ENCODE results near the gene PTPN7.
"Not testable (repeated sequence)": the region's sequence is repeated elsewhere in the genome, so short reads cannot be mapped to it uniquely, and the experiment has no call there.

PTPN7 gene

DNA sequence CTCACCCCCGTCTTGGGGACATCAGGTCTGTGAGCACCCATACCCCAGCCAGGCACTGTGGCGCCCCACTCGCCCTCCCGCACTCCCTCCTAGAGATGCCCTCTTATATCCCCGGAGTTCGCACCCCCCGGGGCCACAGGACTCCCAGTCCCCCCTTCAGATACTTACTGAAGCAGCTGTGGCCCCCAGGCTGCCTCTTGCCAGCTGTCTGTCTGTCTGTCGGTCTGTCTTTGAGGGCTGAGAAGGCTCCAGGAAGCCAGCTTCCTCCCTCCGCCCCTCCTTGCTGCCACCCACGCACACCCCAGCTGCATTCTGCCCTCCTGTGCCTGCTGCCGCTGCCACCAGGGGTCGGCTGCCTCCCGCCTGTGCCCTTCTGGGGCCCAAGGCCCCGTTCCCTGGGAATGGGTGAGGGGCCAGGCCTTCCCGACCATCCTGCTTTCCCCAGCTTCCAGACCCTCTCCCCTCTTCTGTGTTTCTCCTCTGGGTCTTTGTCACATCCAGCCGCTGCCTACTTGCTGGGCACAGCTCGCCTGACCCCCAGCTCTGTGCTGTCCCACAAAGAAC lies at the start of gene PTPN7:
Gene PTPN7 (minus strand): TSS at position 226 of the 564 bp plus-strand sequence. CDS start 1,200 bp downstream, outside the sequence.
- DNase-seq (ENCODE audit: low read depth) = peak; percentile 71

DNA sequence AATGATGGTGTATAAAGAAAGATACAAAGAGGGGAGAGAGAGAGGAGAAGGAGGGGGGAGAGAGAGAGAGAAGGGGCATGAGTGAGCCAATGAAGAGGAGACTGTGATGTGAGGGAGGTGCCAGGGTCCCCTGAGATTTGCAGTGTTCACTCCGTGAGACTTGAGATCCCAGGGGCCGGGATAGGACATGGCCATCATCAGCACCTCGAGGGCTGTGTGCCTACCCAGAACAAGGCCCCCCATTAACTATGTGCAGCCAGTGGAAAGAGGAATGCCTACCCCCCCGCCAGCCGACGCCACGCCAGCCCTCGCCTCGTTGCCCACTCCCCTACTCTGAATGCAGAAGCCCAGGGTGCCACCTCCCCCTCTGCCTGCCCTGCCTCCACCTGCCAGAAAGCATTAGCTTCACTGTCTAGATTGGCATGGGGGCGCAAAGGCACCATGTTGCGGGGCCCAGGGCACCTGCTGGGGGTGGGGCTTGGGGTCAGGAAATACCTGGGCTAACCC lies 48.0 kb upstream of the PTPN7 start:
- no peak for DNase-seq (ENCODE audit: low read depth)

DNA sequence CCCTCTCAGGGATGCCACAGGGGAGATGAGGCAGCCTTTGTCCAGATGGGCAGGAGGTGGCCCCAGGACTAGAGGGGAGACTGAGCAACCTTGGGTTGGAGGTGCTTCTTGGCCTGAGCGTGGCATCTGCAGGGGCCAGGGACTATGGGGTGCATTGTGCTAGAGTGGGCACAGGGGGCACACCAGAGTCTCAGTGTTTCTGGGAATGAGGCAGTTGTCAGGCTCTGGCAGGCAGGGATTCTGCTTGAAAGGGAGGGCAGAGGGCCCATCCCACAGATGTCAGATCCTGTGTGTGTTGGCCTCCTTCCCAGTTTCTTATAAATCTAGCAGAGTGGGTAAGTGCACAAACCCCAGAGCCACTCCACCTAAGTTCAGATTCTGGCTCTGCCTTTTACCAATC lies 46.9 kb upstream of the PTPN7 start:
- no peak for DNase-seq (ENCODE audit: low read depth)

DNA sequence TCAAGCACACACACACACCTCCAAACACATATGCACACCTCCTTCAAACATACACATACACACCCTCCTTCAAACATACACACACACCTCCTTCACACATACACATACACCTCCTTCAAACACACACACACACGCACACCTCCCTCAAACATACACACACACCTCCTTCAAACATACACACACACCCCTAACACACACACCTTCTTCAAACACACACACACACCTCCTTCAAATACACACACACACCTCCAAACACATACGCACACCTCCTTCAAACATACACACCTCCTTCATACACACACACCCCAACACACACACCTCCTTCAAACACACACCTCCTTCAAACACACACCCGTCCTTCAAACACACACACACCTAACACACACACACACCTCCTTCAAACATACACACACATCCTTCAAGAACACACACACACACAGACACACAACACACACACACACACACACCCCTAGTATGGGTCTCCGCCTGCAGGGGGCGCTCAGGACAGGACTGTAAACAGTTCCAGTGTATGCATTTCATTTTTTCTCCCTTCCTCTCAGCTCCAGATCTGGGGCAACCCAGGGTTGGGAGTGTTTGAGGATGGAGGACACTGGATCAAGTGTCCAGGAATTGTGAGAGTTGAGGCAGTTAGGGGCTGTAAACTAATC lies 45.3 kb upstream of the PTPN7 start:
- no peak for DNase-seq (ENCODE audit: low read depth)

DNA sequence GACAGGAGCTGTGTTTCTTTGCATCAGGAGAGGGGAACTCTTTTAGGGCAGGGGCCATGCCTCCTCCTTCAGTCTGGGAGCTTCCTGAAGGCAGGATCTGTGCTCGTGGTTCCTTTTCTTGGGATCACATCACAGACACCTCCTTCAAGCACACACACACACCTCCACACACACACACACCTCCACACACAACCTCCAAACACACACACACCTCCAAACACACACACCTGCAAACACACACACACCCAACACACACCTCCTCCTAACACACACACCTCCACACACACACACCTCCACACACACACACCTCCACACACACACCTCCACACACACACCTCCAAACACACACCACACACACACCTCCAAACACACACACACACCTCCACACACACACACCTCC lies 43.7 kb upstream of the PTPN7 start:
- no peak for DNase-seq (ENCODE audit: low read depth)

DNA sequence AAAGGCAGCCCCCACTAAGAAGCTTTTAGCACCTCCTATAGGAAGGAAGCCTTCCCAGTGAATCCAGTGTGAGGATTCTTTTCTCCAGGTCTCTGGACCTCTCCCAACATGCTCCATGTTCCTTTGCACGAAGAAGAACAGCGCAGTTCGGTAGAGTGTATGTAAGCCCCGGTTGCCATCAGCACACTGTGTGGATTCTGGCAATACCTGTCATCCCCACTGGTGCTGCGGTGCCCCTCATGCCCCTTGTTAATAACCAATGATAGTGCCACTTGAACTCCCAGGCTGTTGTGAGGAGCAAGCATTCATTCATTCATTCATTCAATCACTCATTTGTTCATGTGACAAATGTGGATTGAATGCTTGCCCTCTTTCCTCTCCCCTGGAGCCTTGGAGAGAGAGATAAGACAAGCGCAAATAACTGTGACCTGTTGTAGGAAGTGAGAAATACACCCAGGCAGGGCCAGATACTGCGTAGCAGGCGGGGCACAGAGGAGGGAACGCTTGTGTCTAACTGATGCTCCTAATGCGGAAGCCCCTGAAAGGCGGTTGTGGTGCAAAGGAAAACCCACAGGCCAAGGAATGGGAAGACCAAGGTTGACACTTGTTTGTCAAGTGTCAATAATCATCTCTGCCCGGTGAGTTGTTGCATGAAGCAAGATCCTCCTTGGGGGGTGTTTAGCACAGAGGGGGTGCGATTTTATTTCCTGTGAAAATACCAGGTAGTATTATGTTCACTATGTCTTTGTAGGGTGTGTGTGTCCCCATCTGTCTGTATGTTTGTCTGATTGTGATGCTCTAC lies 43.0 kb upstream of the PTPN7 start:
- no peak for DNase-seq (ENCODE audit: low read depth)

DNA sequence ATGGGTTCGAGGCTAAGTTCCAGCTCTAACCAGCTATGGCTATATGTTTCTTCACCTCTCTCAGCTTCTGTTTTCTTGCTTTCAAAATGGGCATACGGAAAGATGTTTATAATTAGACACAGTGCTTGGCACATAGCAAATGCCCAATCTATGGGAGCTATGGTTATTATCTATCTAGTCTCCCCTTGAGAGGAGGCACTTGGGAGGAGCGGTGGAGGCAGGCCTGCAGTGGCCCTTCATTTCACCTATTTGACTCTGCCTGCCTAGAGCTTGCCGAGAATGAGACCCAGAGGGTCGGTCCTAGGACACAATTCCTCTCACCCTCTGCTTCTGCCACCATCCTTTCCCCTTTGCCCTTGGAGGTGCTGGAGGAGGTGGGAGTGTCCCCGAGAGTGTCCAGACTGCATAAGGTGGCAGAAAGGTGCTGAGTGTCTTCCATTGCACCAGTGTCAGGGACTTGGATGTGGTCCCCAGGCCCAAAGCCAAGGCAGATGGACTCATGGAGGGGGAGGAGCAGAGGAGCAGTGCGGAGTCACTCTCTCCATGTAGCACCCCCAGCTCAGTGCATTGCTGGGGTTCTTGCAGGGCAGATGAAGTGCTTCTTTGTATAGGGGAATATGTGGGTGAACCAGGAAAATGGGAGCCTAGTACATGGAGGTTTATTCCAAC lies 42.2 kb upstream of the PTPN7 start:
- no peak for DNase-seq (ENCODE audit: low read depth)

DNA sequence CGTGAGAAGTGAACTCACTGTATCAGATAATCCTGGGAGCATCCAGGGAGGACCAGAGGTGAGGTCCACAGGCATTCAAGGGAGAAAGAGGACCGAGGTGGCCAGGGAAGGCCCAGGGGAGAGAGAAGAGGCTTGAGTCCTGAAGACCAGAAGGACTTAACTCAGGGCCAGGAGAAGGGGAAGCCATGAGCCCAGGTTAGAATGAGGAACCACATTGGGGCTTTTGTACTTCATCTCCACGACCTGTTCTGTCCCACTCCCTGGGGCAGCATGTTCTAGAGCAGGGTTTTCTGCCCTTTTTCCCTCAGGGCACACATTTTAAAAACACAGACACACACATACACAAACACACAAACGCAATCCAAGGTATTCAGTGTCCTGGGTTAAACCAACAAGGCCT lies 41.6 kb upstream of the PTPN7 start:
- DNase-seq (ENCODE audit: low read depth) = no peak

DNA sequence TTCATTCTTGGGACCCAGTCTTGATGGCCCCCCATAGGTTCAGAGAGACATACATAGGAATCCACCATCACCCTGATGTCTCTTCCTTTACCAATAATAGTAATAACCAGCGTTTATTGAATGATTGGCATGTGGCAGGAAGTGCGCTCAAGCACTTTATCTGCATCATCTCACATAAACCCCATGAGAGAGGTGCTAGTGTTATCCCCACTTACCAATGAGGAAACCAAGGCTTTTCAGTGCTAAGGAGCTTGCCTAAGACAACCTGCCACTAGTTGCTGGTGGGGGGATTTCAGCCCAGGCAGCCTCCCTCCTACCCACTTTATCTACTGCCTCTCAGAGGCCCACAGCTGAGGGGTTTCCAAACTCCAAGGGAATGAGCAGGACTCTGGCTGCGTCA lies 40.9 kb upstream of the PTPN7 start:
- DNase-seq (ENCODE audit: low read depth) = no peak

DNA sequence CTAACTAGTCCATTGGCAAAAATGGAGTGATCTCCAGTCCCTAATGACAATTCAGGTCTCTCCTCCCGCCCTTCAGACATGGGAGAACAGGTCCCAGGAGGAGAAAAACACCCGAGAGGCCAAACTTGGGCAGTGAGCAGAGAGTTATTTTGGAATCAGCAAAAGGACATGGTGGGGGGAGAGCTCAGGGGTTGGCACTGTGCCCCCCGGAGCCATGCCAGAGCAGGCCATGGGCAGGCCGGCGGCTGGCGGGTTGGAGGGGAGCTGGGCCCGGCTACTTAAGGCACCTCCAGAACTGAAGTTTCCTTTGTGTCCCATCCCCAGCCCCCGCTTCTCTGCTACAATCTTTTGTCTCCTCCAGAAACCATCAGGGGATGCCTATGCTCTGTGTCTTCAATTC lies 40.3 kb upstream of the PTPN7 start:
- no peak for DNase-seq (ENCODE audit: low read depth)

DNA sequence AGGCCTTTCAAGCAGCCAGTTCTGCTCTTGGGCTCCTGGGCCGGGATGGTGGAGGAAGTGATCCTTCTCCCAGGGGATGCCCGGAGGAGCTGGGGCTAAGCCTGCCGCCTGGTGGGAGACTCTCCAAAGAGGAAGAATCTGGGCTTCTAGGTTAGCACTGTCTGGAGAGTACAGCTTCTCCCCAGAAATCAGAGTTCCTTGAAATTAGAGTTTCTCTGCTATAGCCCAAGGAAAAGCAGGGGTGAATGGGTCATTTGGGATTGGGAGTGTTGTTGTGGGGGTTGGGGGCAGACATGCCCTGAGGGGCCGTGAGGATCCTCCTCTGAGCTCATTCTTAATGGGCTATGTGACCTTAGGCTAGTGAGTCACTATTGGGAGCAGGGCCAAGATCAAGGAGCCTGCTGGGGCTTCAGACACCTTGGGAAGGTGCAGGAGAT lies 39.7 kb upstream of the PTPN7 start:
- no peak for DNase-seq (ENCODE audit: low read depth)

DNA sequence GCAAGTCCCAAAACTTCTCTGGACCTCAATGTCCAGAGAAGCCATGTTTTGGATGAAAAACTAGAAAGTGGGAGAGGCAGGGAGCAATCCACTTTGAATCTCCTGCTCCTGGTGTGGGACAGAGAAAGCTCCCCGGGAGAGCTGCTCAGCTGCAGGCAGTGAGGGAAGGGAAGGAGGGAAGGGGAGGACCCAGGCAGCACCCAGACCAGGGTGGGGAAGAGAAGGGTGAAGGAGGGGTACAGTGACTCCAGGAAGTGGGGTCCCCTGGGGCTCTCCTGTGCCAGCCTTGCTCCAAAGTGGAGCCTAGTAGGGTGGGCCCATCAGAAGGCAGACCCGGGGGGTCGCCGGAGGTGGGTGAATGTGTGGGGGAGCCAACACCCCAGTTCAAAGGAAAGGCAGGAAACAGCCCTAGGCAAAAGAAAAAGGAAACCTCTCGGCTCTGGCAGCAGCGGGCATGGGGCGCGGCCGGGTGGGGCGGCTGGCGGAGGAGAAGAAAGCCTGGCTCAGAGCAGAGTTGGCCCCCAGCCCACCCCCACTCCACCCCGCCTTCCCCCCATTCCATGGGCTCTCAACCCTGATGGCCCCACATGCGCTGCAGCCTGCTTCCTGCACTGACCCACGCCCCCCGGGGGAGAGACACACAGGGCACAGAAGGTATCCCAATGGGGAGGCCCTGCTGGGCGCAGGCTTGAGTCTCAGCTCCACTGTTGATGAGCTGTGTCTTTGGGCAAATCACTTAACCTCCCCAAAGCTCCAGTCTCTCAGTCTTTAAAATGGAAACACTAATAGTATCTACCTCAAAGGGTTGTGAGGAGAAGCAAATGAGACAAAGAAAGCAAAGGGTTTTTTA lies 38.9 kb upstream of the PTPN7 start:
- no peak for DNase-seq (ENCODE audit: low read depth)

DNA sequence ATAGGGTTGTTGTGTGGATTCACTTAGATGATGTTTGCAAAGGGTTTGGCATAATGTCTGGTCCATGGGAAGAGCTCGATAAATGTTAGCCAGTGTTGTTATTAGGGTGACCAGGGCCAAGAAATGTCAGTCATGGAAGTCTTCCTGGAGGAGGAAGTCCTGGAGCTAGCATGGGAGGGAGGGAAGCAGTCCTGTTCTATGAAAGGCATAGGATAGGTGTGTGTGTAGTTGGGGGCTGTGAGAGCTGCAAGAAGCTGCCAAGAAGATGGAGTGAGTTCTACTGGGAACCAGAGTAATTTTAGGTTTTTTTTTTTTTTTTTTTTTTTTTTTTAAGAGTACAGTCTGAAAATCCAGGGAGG lies 37.9 kb upstream of the PTPN7 start:
- no peak for DNase-seq (ENCODE audit: low read depth)

DNA sequence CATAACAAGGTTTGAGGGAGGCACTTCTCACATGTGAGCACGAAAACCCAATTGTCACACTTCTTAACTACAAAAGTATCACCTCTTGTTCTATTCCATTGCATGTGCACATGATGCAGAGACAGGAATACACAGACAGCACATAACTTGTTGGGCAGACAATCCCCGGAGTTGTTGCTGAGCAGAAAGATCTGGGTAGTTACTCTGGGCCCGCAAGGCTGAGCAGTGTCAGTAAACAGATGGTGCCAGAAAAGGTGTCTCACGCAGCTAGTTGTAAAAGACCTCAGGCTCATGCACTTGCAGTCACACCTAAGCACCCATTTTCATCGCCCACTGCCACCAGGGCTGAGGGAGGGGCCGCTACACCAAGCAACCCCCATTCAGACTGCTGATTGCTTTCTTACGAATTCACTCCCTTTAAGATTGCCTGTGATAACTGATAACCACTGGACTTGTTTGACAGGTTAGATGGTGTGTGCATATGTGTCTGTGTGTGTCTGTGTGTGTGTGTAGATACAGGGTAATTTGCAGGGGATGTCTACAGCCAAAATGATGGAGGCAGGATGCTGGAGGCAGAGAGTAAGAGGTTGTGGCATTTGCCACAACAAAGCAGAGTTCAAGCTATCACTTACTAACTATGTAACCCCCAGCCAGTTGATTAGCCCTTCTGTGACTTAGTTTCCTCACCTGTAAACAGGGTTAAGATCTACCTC lies 37.4 kb upstream of the PTPN7 start:
- no peak for DNase-seq (ENCODE audit: low read depth)

DNA sequence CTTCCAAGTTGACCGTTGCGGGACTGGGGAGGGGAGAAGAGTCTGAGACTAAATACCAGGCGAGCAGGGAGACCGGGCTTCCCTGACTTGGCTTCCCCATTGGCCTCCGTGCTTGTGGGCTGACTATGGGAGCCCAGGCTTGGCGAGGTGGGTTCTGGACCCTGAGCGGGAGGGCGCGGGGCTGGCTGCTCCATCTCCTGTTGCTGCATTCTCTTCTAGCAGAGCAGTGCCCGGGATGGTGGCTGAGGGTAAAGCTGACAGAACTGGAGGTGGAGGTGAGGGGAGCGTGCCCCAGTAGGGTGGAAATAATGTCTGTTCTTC lies 33.9 kb upstream of the PTPN7 start:
- DNase-seq (ENCODE audit: low read depth) = no peak

DNA sequence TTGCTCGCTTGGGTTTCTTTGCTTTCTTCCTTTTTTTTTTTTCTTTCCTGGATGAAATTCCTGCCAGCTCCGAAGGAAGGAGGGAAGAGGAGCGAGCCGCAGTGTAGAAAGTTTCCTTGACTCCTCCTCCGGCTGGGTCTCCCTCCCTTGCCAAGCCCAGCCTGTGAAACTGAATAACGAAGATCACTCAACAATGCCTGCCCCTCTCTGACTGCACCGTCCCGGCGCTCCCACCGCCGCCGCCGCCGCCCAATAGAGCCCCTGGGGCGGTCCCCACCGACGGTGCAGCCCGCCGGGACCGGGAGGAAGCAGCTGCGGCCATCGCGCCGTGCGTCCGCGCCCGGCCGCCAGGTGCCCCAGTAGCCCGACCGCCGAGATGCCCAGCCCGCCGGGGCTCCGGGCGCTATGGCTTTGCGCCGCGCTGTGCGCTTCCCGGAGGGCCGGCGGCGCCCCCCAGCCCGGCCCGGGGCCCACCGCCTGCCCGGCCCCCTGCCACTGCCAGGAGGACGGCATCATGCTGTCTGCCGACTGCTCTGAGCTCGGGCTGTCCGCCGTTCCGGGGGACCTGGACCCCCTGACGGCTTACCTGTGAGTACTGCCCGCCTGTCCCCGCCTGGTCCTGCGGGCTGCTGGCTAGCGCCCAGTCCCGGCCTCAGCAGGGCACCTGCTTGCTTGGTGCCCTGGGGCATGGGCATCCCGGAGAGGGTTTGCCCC lies 33.4 kb upstream of the PTPN7 start, which contains the start of gene LGR6:
Gene LGR6 (plus strand): TSS at position 186 of the 714 bp plus-strand sequence. CDS start 191 bp downstream, at position 377.
- DNase-seq (ENCODE audit: low read depth) = no peak

DNA sequence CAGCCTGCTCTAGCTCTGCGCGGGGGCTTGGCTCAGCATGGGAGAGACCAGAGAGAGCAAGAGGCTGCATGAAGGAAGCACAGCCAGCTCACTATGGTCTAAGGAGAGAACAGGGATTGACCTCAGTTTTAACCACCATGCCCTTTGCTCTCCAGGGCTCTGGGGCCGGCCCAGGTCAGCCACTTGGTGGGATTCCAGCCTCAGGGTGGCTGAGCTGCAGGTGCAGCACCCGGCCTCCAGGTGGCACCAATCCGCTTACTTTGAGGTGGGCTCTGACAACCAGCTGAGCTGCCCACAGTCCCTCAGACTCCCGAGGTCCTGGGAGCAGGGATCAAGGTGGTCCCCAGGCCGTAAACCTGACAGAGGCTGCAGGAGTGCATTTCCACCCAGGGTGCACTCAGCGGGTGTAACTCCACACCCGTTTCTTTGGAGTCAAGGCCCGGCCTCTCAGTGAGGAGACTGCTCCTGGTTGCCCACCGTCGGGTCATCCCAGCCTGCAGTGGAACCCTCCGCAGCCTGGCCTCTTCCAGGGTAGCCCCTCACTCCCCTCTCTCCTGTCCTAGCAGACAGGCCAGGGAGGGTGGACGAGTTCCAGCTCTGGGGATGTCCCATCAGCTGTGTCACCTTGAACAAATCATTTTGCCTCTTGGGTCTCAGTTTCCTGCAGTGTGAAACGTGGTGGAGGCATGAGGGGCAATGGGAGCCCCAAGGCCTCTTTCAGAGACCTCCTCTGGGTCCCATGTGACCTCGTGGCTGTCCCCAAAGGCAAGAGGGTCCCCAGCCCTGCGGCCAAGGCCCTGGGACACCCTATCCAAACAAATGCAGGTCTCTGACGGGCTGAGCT lies 32.6 kb upstream of the PTPN7 start:
- peak; percentile 43 for DNase-seq (ENCODE audit: low read depth)

DNA sequence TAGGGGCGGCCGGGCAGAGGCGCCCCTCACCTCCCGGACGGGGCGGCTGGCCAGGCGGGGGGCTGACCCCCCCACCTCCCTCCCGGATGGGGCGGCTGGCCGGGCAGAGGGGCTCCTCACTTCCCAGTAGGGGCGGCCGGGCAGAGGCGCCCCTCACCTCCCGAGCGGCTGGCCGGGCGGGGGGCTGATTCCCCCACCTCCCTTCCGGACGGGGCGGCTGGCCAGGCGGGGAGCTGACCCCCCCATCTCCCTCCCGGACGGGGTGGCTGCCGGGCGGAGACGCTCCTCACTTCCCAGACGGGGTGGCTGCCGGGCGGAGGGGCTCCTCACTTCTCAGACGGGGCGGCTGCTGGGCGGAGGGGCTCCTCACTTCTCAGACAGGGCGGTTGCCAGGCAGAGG lies 31.0 kb upstream of the PTPN7 start:
- not testable (repeated sequence) for DNase-seq (ENCODE audit: low read depth)

DNA sequence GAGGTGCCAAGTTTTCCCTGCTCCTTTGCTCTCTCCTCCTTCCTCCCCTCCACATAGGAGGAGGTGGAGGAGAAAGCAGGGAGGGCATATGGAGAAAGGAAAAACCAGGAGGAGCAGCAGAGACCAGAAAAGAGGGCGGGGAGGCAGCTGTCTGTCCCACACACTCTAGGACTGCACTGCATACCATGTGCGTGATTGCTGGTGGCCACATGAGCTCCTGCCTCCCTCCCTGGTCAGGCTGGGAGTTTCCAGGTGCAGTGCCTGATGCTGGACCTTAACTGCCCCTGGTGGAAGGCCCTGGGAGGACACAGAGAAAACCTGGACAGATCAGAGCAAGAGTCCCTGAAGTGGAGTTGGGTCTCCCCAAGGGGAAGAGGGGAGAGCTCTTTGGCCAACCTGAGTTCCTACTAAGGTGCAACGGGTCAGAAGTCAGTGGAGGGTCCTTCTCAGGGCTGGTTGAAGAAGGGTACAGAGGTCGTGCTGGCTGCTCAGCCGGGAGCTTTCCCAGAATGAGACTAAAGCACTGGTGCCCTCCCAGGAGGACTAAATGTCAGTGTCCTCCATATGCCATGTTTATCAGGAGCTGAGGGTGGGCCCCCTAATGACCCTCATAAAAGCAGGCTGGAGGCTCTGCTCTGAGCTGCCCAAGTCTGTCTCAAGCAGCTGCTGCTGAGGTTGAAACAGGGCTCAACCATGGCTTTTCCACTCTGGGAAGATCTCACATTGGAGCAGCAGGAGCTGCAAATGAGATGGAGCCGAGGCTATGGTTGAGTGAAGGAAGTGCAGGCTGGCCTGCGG lies 29.7 kb upstream of the PTPN7 start:
- no peak for DNase-seq (ENCODE audit: low read depth)

Data from activated T-cell treated with anti-CD3 and anti-CD28 coated beads for 1 hour (primary cell).